Ovary (tissue), 3 donors: ENCODE data around the gene SPIN1.

Experiments
- CTCF ChIP-seq, 3 donors: fragments of 450-650 bp in 2 of 3; fragments of 200-600 bp in 1 of 3; IDR thresholded peaks; one replicate each; pipeline versions ENCODE4 v1.5.1 to v1.8.0; 2016 to 2022; ENCODE audit warnings: antibody characterized with exemption in 3 of 3, mild to moderate bottlenecking in 1 of 3
- EP300 ChIP-seq: sonication (generic); formaldehyde crosslinking; IDR thresholded peaks from one replicate; pipeline ENCODE4 v1.6.1; 2017; ENCODE audit warnings: antibody characterized with exemption
- POLR2A ChIP-seq: fragments of 450-650 bp; IDR thresholded peaks from one replicate; pipeline ENCODE4 v1.6.1; 2017; ENCODE audit warnings: antibody characterized with exemption, mild to moderate bottlenecking, moderate library complexity
- donor health status: DM: no; HTN: no; CAD: no.

DNA sequence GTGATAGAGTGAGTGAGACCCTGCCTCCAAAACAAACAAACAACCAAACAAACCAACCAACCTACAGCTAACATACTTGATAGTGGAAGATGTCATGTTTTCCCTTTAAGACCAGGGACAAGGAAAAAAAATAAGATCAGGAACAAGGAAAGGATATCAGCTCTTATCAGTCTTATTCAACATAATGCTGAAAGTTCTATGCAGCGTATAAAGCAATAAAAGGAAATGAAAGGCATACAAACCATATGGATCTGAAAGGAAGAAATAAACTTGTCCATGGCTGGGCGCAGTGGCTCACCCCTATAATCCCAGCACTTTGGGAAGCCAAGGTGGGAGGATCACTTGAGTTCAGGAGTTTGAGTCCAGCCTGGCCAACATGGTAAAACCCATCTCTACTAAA, 23.5 kb upstream of the SPIN1 start:
- TF ChIP-seq CTCF (IDR thresholded peaks at IDR 0.05) (no peak), POLR2A (no peak), EP300 (no peak)
